K562 (cell line): ENCODE data around the gene ZNF438. TPM values are rescaled to one million over a fixed set of nuclear protein-coding genes. Genes with fewer than 3 reads are reported as not detected.

Source experiments
- ATAC-seq: fragments of 200-7000 bp; cut with Tn5 transposase; 3 replicates; pipeline ENCODE4 v1.9.1; 2020; ENCODE audit warnings: moderate library complexity
- BruUV-seq: library from RNA; stranded (reverse); fragments of 400-500 nt; replicated peaks from 2 replicates; lab custom pipeline; 2021; lab: Mats Ljungman, UMichigan
- CTCF ChIA-PET: fragments of 300-600 bp; formaldehyde crosslinking; extraction: SDS; loops from one replicate; lab custom pipeline; 2021; ENCODE audit warnings: low intra/inter-chr PET ratio; lab: Yijun Ruan, JAX
- POLR2A ChIA-PET: fragments of 300-600, 350-650 bp; sonication (Branson Sonifier 250); formaldehyde crosslinking; extraction: SDS; loops from one replicate; lab custom pipeline; 2021; ENCODE audit warnings: antibody characterized with exemption, inconsistent platforms; lab: Yijun Ruan, JAX
- DNase-seq, 4 experiments: peaks; one replicate each; pipeline versions ENCODE4 v3.0.0 to v3.0.0-alpha.2; 2011 to 2018; ENCODE audit warnings: low spot score in 3 of 4, mixed read lengths in 3 of 4; ENCODE audit errors: extremely low read depth in 1 of 4
- FAIRE-seq: peaks from 2 replicates; lab custom pipeline; 2011; peaks lifted over from hg19 to GRCh38; lab: Jason Lieb, UNC
- H2AFZ ChIP-seq: 2 replicates; pipeline ENCODE4 v1.6.0; 2011; ENCODE audit warnings: low read depth, low read length, control low read depth, inconsistent platforms
- H3K27ac ChIP-seq: fragments of 200-600 bp; 3 replicates; pipeline ENCODE4 v1.8.0; 2011; ENCODE audit warnings: low read depth, mild to moderate bottlenecking, control low read depth, inconsistent platforms, low read length, moderate library complexity, mixed read lengths; ENCODE audit errors: extremely low read depth
- H3K27me3 ChIP-seq, 2 experiments: fragments of 300-600 bp in 1 of 2; 2 replicates in 1 of 2; 3 replicates in 1 of 2; pipeline versions ENCODE4 v1.6.0 to v1.8.0; 2011; ENCODE audit warnings: inconsistent platforms in 2 of 2, low read length in 2 of 2, mild to moderate bottlenecking in 1 of 2, mixed read lengths in 1 of 2, moderate library complexity in 1 of 2; ENCODE audit not compliant: control insufficient read depth in 2 of 2, insufficient read depth in 2 of 2
- H3K36me3 ChIP-seq: fragments of 300-600 bp; 3 replicates; pipeline ENCODE4 v1.8.0; 2011; ENCODE audit warnings: mild to moderate bottlenecking, low read length, inconsistent platforms; ENCODE audit not compliant: control insufficient read depth, insufficient read depth
- H3K4me1 ChIP-seq, 2 experiments: fragments of 200-600 bp in 1 of 2; replicated peaks in 1 of 2; 2 replicates in 1 of 2; 3 replicates in 1 of 2; pipeline versions ENCODE4 v1.5.1 to v1.8.0; 2011; ENCODE audit warnings: inconsistent platforms in 2 of 2, low read length in 2 of 2, mild to moderate bottlenecking in 1 of 2, mixed read lengths in 1 of 2, moderate library complexity in 1 of 2; ENCODE audit not compliant: control insufficient read depth in 2 of 2, insufficient read depth in 2 of 2
- H3K4me2 ChIP-seq: 2 replicates; pipeline ENCODE4 v1.6.1; 2011; ENCODE audit warnings: low read length, control low read depth, inconsistent platforms, mixed read lengths; ENCODE audit not compliant: insufficient read depth
- H3K4me3 ChIP-seq: fragments of 200-600 bp; sonication (generic), shearing (Covaris generic); 2 replicates; pipeline ENCODE4 v1.5.1; 2016; ENCODE audit warnings: control low read depth, inconsistent platforms
- H3K79me2 ChIP-seq: fragments of 200-600 bp; 3 replicates; pipeline ENCODE4 v1.8.0; 2011; ENCODE audit warnings: low read length, inconsistent platforms; ENCODE audit not compliant: control insufficient read depth, insufficient read depth
- H3K9ac ChIP-seq, 2 experiments: 2 replicates each; pipeline versions ENCODE4 v1.6.0 to v1.6.1; 2011; ENCODE audit warnings: low read depth in 2 of 2, low read length in 2 of 2, control low read depth in 1 of 2, inconsistent platforms in 1 of 2, mild to moderate bottlenecking in 1 of 2, mixed read lengths in 1 of 2; ENCODE audit not compliant: insufficient read depth in 1 of 2
- H3K9me1 ChIP-seq: one replicate; pipeline ENCODE4 v1.6.0; 2011; ENCODE audit warnings: inconsistent platforms, mild to moderate bottlenecking, low read length, moderate library complexity; ENCODE audit not compliant: control insufficient read depth, insufficient read depth
- H3K9me3 ChIP-seq: replicated peaks from 2 replicates; pipeline ENCODE4 v1.5.1; 2011; ENCODE audit warnings: low read depth, low read length, inconsistent platforms; ENCODE audit not compliant: control insufficient read depth, insufficient read depth
- H4K20me1 ChIP-seq: replicated peaks from 2 replicates; pipeline ENCODE4 v1.6.1; 2011; ENCODE audit warnings: low read length, inconsistent platforms, mixed read lengths; ENCODE audit not compliant: control insufficient read depth, insufficient read depth
- C11orf30 ChIP-seq: fragments of 450-650 bp; IDR thresholded peaks from 2 replicates; pipeline ENCODE4 v1.6.1; 2016; ENCODE audit warnings: low read depth, mild to moderate bottlenecking
- CBX2 ChIP-seq: fragments of 200-600 bp; sonication (generic); IDR thresholded peaks from one replicate; pipeline ENCODE4 v1.6.1; 2012; ENCODE audit warnings: mild to moderate bottlenecking, low read length, inconsistent platforms; ENCODE audit not compliant: insufficient read depth, poor library complexity, severe bottlenecking
- ETV6 ChIP-seq, 3 experiments: fragments of 150-350 bp in 1 of 3; sonication (generic) in 1 of 3; formaldehyde crosslinking in 1 of 3; IDR thresholded peaks; 2 replicates each; pipeline versions ENCODE4 v1.6.1 to v1.8.0; 2014 to 2022; ENCODE audit warnings: borderline replicate concordance in 2 of 3, low read depth in 2 of 3, antibody characterized with exemption in 1 of 3, low read length in 1 of 3, mild to moderate bottlenecking in 1 of 3, missing genetic modification reagents in 1 of 3
- HINFP ChIP-seq: fragments of 450-650 bp; conservative IDR thresholded peaks from 2 replicates; pipeline ENCODE4 v1.6.1; 2016; ENCODE audit warnings: missing genetic modification characterization, low read depth, mild to moderate bottlenecking, control low read depth, missing compliant biosample characterization
- HNRNPL ChIP-seq: fragments of 200-400 bp; formaldehyde crosslinking; IDR thresholded peaks from 2 replicates; pipeline ENCODE4 v1.6.1; 2017; ENCODE audit warnings: low read depth, mild to moderate bottlenecking, low read length
- KLF6 ChIP-seq: fragments of 250-450 bp; sonication (Bioruptor Pico); IDR thresholded peaks from 2 replicates; pipeline ENCODE4 v1.4.0; 2020; ENCODE audit warnings: mild to moderate bottlenecking, moderate library complexity, borderline replicate concordance
- MTA3 ChIP-seq: fragments of 450-650 bp; formaldehyde crosslinking; IDR thresholded peaks from 2 replicates; pipeline ENCODE4 v1.6.1; 2017; ENCODE audit warnings: mild to moderate bottlenecking, borderline replicate concordance
- MXI1 ChIP-seq: IDR thresholded peaks from 2 replicates; pipeline ENCODE4 v1.6.1; 2011; ENCODE audit warnings: low read depth, mild to moderate bottlenecking, improper control_type of control experiment, low read length
- NR4A1 ChIP-seq, 2 experiments: fragments of 250-450 bp in 1 of 2; fragments of 450-650 bp in 1 of 2; sonication (Bioruptor Pico) in 1 of 2; IDR thresholded peaks; 2 replicates each; pipeline versions ENCODE4 v1.4.0 to v1.6.1; 2016 to 2020; ENCODE audit warnings: mild to moderate bottlenecking in 2 of 2, missing compliant biosample characterization in 1 of 2, missing genetic modification characterization in 1 of 2, moderate library complexity in 1 of 2
- TARDBP ChIP-seq: fragments of 450-650 bp; IDR thresholded peaks from 2 replicates; pipeline ENCODE4 v1.6.1; 2016
- TEAD1 ChIP-seq, 2 experiments: fragments of 450-650 bp in 1 of 2; sonication (generic) in 1 of 2; formaldehyde crosslinking; IDR thresholded peaks; 2 replicates each; pipeline versions ENCODE4 v1.4.0 to v1.8.0; 2020 to 2022; ENCODE audit warnings: mild to moderate bottlenecking in 2 of 2, missing genetic modification reagents in 1 of 2
- THRAP3 ChIP-seq: fragments of 450-650 bp; IDR thresholded peaks from 2 replicates; pipeline ENCODE4 v1.6.1; 2016; ENCODE audit warnings: mild to moderate bottlenecking, inconsistent platforms, borderline replicate concordance
- ZNF124 ChIP-seq: sonication (generic); formaldehyde crosslinking; IDR thresholded peaks from 2 replicates; pipeline ENCODE4 v1.8.1; 2022; ENCODE audit warnings: missing genetic modification reagents
- ZNF197 ChIP-seq: fragments of 200-800 bp; sonication (Bioruptor generic); IDR thresholded peaks from 2 replicates; pipeline ENCODE4 v1.6.1; 2016; ENCODE audit warnings: low read depth, missing genetic modification characterization, missing compliant biosample characterization
- ZNF436 ChIP-seq: fragments of 250-450, 450-650 bp; sonication (Bioruptor Pico); formaldehyde crosslinking; IDR thresholded peaks from 2 replicates; pipeline ENCODE4 v1.7.0; 2020; ENCODE audit warnings: mild to moderate bottlenecking
- ZNF639 ChIP-seq, 2 experiments: fragments of 200-800 bp in 1 of 2; sonication (Bioruptor generic) in 1 of 2; sonication (generic) in 1 of 2; formaldehyde crosslinking in 1 of 2; IDR thresholded peaks in 1 of 2; conservative IDR thresholded peaks in 1 of 2; 2 replicates each; pipeline versions ENCODE4 v1.5.0 to v1.6.1; 2016 to 2020; ENCODE audit warnings: missing compliant biosample characterization in 1 of 2, missing genetic modification characterization in 1 of 2, missing genetic modification reagents in 1 of 2
- WGBS: fragments of 100-300 bp; shearing (Covaris generic); methylation state at CpG from one replicate; pipeline ENCODE4 v1.1.6; 2016; ENCODE audit warnings: low coverage, mixed read lengths; ENCODE audit not compliant: insufficient coverage; ENCODE audit errors: missing lambda C conversion rate; 5-methylcytosine and 5-hydroxymethylcytosine counted together
- in situ Hi-C: fragments of 300-500 bp; cut with MboI; formaldehyde crosslinking; loops from 4 replicates; pipeline ENCODE4 v1.15.0; 2018; ENCODE audit warnings: inconsistent platforms, mixed read lengths
- intact Hi-C: fragments of 100-400 bp; cut with micrococcal nuclease; formaldehyde crosslinking; loops from 2 replicates; pipeline ENCODE4 v1.14.2; 2022
- polyA plus RNA-seq, 8 experiments: library from polyadenylated mRNA; depleted of rRNA in 4 of 8; stranded (reverse) in 5 of 8; unstranded in 3 of 8; fragments of >200 nt; fragmentation: Nextera tagmentation in 2 of 8; fragmentation: Illumina TruSeq in 1 of 8; extraction: Ambion mirVana in 2 of 8; extraction: Trizol in 1 of 8; gene quantifications; 2 replicates each; pipeline versions ENCODE4 v1.2.1 to v1.2.3, GENCODE V29; 2011 to 2014; ENCODE audit warnings: inconsistent platforms in 1 of 8, missing spikeins in 1 of 8
- total RNA-seq, 7 experiments: library from RNA; depleted of rRNA in 6 of 7; stranded (reverse); fragments of >200 nt in 6 of 7; fragmentation: Illumina TruSeq in 2 of 7; extraction: Trizol in 2 of 7; gene quantifications; 2 replicates each; pipeline versions ENCODE4 v1.2.1 to v1.2.3, GENCODE V29; 2011 to 2021; ENCODE audit warnings: low replicate concordance in 1 of 7
- TF ChIP-seq, protein P1 (sequence below): fragments of 250-450 bp; sonication (Bioruptor Pico); IDR thresholded peaks from 2 replicates; pipeline ENCODE4 v1.8.0; 2022; ENCODE audit warnings: inconsistent platforms, mild to moderate bottlenecking, moderate library complexity, borderline replicate concordance

Gene ZNF438
- total and polyA plus RNA-seq, 9 of the 15 experiments (the other 6 are each of a cell fraction or from before 2014, with no cell fraction given) = 0.45 to 1.5 (median 0.91) TPM

DNA sequence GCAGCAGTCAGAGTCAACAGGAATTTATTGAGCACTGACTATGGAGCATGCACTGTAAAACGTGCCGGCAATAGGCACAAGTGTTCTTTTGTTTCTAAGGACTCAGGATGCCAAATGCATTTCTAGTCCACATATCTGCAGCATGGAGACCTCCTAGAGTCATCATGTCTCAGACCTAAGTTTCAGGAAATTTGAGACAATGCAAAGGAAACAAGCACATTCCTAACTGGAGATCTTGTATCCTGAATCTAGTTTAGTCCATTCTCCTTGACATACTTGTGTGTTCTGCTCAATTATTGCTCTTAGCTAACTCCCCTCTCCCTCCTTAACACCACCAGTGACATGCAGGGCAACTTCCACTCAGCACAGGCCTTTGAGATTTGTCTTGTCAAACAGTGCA is 173.2 kb downstream of the ZNF438 start:
- POLR2A ChIA-PET = interaction anchor here (0.7 kb wide), 1 partner anchor 14 kb away, joined by 3 read pairs; no protein-coding TSS in a partner anchor
- no peaks in the 10 kb centered on the region for H3K9me3 ChIP-seq
- 0% methylated on average over 2 of the region's 2 CpGs for WGBS
- in situ Hi-C loops = no loop called here
- intact Hi-C loops = no loop called here
- no peak for ATAC-seq
- H3K4me3 ChIP-seq = no peak overlapping the region
- H3K36me3 ChIP-seq = no peaks in the 10 kb centered on the region
- H4K20me1 ChIP-seq = no peaks in the 10 kb centered on the region
- H3K4me1 ChIP-seq = no peaks in the 10 kb centered on the region
- H3K79me2 ChIP-seq = no peaks in the 10 kb centered on the region
- H3K9ac ChIP-seq = no peak overlapping the region
- no peak overlapping the region for H2AFZ ChIP-seq
- FAIRE-seq = no peak
- DNase-seq = no peak
- H3K9me1 ChIP-seq = no peaks in the 10 kb centered on the region
- H3K27me3 ChIP-seq = peaks cover 0 to 5% of the 10 kb centered on the region in 2 experiments; a peak in 3 of 5 replicates
- CTCF ChIA-PET = no interaction called here
- no peak overlapping the region for H3K4me2 ChIP-seq
- no peak overlapping the region for H3K27ac ChIP-seq
- no TSS peak for BruUV-seq
- no peak for TF ChIP-seq THRAP3
- TF ChIP-seq ZNF197 (CRISPR knock-in tag) = no peak
- TF ChIP-seq CBX2 = no peak
- TF ChIP-seq, protein P1, sequence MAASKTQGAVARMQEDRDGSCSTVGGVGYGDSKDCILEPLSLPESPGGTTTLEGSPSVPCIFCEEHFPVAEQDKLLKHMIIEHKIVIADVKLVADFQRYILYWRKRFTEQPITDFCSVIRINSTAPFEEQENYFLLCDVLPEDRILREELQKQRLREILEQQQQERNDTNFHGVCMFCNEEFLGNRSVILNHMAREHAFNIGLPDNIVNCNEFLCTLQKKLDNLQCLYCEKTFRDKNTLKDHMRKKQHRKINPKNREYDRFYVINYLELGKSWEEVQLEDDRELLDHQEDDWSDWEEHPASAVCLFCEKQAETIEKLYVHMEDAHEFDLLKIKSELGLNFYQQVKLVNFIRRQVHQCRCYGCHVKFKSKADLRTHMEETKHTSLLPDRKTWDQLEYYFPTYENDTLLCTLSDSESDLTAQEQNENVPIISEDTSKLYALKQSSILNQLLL (CRISPR knock-in tag) = no peak
- TF ChIP-seq HINFP (tag) = no peak
- TF ChIP-seq MXI1 = no peak
- TF ChIP-seq KLF6 (CRISPR knock-in tag) = no peak
- no peak for TF ChIP-seq ZNF639 (CRISPR knock-in tag; conservative IDR thresholded peaks at IDR 0.05 in 1 of 2, IDR thresholded peaks at IDR 0.05 in 1 of 2)
- TF ChIP-seq TEAD1 (CRISPR knock-in tag; IDR thresholded peaks at IDR 0.05) = no peak
- no peak for TF ChIP-seq HNRNPL
- no peak for TF ChIP-seq C11orf30
- no peak for TF ChIP-seq TARDBP
- TF ChIP-seq ETV6 (IDR thresholded peaks at IDR 0.05; ENCODE audit: borderline replicate concordance in 1 of 2, low read depth in 2 of 2, low read length in 1 of 2) = no peak
- no peak for TF ChIP-seq ETV6 (CRISPR knock-in tag; IDR thresholded peaks at IDR 0.05; ENCODE audit: borderline replicate concordance)
- no peak for TF ChIP-seq NR4A1 (CRISPR knock-in tag; IDR thresholded peaks at IDR 0.05)
- no peak for TF ChIP-seq NR4A1 (tag; IDR thresholded peaks at IDR 0.05)
- no peak for TF ChIP-seq ZNF436 (CRISPR knock-in tag)
- no peak for TF ChIP-seq ZNF124
- no peak for TF ChIP-seq MTA3
